GM19351 (cell line): ENCODE data around the gene ANKRD50.

Experiments used
- ATAC-seq: cut with Tn5 transposase; IDR thresholded peaks from one replicate; pipeline ENCODE4 v1.9.1; 2021; ENCODE audit warnings: mild to moderate bottlenecking, moderate library complexity; ENCODE audit not compliant: unreplicated experiment

The ANKRD50 gene

GRCh38 chr4:124640022-124640730 lies 72.4 kb downstream of the ANKRD50 start:
- ATAC-seq = no peak

GRCh38 chr4:124637321-124637720 lies 75.2 kb downstream of the ANKRD50 start:
- no peak for ATAC-seq

GRCh38 chr4:124636788-124637187 lies 75.7 kb downstream of the ANKRD50 start:
- ATAC-seq = no peak

- no peak for ATAC-seq
Observed at GRCh38 chr4:124635331-124635730, 77.2 kb downstream of the ANKRD50 start.

- no peak for ATAC-seq
Observed at GRCh38 chr4:124633285-124633941, 79.1 kb downstream of the ANKRD50 start.

- ATAC-seq = no peak
Observed at GRCh38 chr4:124632439-124632838, 80.1 kb downstream of the ANKRD50 start.

- ATAC-seq = peak; percentile 93
Observed at GRCh38 chr4:124631760-124632159, 80.8 kb downstream of the ANKRD50 start.

- ATAC-seq = no peak
Observed at GRCh38 chr4:124629681-124630080, 82.9 kb downstream of the ANKRD50 start.
